ENCODE data around the gene LAMP1. TPM values are rescaled to one million over a fixed set of nuclear protein-coding genes. Genes with fewer than 3 reads are reported as not detected.

The LAMP1 gene
- total RNA-seq, 2 experiments from 2014 or later, result 12.2 to 24.6 TPM

DNA sequence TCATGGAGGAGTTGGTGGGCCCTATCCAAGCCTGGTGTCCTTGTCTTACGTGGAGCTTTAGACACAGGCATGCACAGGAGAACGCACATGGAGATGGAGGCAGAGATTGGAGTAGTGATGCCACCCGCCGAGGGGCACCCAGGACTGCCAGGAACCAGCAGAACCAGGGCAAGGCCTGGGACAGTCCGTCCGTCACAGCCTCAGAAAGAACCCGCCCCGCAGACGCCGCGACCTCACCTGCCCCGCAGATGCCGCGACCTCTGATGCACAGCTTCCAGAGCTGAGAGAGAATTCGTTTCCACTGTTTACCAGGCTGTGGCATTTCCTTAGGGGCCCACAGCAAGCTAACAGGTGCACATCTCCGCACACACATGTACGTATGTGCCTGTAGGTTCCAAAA, 51.6 kb downstream of the LAMP1 start:
- Histone ChIP-seq H3K9me3 (ENCODE audit: low read length) (no peaks in the 10 kb centered on the region), H4K20me1 (ENCODE audit: insufficient read depth, low read length) (no peaks in the 10 kb centered on the region), H3K79me2 (ENCODE audit: insufficient read depth, low read depth, low read length) (no peaks in the 10 kb centered on the region), H3K4me3 (ENCODE audit: low read depth, low read length, poor library complexity, severe bottlenecking) (no peak overlapping the region), H3K4me1 (ENCODE audit: insufficient read depth, low read length, poor library complexity, severe bottlenecking) (no peaks in the 10 kb centered on the region), H3K4me2 (ENCODE audit: low read length) (no peak overlapping the region), H3K9me2 (ENCODE audit: insufficient read depth, low read length) (no peaks in the 10 kb centered on the region), H2AFZ (ENCODE audit: low read length) (no peak overlapping the region), H3K36me3 (ENCODE audit: insufficient read depth, low read length) (no peaks in the 10 kb centered on the region), H3K27ac (ENCODE audit: low read depth, low read length, poor library complexity, severe bottlenecking) (no peak overlapping the region)
- DNase-seq (ENCODE audit: low spot score), result no peak
- CTCF ChIA-PET (ENCODE audit: unreplicated experiment), result no interaction called here
- intact Hi-C loops (cut with micrococcal nuclease; ENCODE audit: unreplicated experiment), result no loop called here
- no peak for TF ChIP-seq EZH2phosphoT487 (IDR thresholded peaks at IDR 0.05; ENCODE audit: borderline replicate concordance, low read depth, low read length)
- TF ChIP-seq, protein P1, sequence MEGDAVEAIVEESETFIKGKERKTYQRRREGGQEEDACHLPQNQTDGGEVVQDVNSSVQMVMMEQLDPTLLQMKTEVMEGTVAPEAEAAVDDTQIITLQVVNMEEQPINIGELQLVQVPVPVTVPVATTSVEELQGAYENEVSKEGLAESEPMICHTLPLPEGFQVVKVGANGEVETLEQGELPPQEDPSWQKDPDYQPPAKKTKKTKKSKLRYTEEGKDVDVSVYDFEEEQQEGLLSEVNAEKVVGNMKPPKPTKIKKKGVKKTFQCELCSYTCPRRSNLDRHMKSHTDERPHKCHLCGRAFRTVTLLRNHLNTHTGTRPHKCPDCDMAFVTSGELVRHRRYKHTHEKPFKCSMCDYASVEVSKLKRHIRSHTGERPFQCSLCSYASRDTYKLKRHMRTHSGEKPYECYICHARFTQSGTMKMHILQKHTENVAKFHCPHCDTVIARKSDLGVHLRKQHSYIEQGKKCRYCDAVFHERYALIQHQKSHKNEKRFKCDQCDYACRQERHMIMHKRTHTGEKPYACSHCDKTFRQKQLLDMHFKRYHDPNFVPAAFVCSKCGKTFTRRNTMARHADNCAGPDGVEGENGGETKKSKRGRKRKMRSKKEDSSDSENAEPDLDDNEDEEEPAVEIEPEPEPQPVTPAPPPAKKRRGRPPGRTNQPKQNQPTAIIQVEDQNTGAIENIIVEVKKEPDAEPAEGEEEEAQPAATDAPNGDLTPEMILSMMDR (conservative IDR thresholded peaks at IDR 0.05; ENCODE audit: low read length), result no peak
- BruUV-seq (replicated peaks), result no TSS peak
- POLR2A ChIA-PET, result no interaction called here

DNA sequence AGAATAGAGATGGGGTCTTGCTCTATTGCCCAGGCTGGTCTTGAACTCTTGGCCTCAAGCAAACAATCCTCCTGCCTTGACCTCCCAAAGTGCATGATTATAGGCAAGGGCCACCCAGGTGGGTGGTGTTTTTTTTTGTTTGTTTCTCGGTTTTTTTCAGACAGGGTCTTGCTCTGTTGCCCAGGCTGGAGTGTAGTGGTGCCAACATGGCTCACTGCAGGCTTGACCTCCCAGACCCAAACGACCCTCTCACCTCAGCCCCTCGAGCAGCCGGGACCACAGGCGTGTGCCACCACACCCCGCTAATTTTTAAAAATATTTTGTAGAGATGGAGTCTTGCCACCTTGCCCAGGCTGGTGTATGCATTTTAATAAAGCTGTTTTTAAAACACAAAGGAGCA, 52.0 kb downstream of the LAMP1 start:
- no peak overlapping the region for H3K4me3 ChIP-seq (ENCODE audit: low read depth, low read length, poor library complexity, severe bottlenecking)
- ChIA-PET POLR2A (no interaction called here), CTCF (ENCODE audit: unreplicated experiment) (no interaction called here)
- H3K4me2 ChIP-seq (ENCODE audit: low read length), result no peak overlapping the region
- no peak overlapping the region for H3K27ac ChIP-seq (ENCODE audit: low read depth, low read length, poor library complexity, severe bottlenecking)
- BruUV-seq (replicated peaks), result no TSS peak
- no peak overlapping the region for H2AFZ ChIP-seq (ENCODE audit: low read length)
- H3K79me2 ChIP-seq (ENCODE audit: insufficient read depth, low read depth, low read length), result no peaks in the 10 kb centered on the region
- H4K20me1 ChIP-seq (ENCODE audit: insufficient read depth, low read length), result no peaks in the 10 kb centered on the region
- H3K36me3 ChIP-seq (ENCODE audit: insufficient read depth, low read length), result no peaks in the 10 kb centered on the region
- no peaks in the 10 kb centered on the region for H3K4me1 ChIP-seq (ENCODE audit: insufficient read depth, low read length, poor library complexity, severe bottlenecking)
- H3K9me2 ChIP-seq (ENCODE audit: insufficient read depth, low read length), result no peaks in the 10 kb centered on the region
- DNase-seq (ENCODE audit: low spot score), result no peak
- H3K9me3 ChIP-seq (ENCODE audit: low read length), result no peaks in the 10 kb centered on the region
- intact Hi-C loops (cut with micrococcal nuclease; ENCODE audit: unreplicated experiment), result no loop called here
- TF ChIP-seq, protein P1 (conservative IDR thresholded peaks at IDR 0.05; ENCODE audit: low read length), result no peak
- no peak for TF ChIP-seq EZH2phosphoT487 (IDR thresholded peaks at IDR 0.05; ENCODE audit: borderline replicate concordance, low read depth, low read length)

DNA sequence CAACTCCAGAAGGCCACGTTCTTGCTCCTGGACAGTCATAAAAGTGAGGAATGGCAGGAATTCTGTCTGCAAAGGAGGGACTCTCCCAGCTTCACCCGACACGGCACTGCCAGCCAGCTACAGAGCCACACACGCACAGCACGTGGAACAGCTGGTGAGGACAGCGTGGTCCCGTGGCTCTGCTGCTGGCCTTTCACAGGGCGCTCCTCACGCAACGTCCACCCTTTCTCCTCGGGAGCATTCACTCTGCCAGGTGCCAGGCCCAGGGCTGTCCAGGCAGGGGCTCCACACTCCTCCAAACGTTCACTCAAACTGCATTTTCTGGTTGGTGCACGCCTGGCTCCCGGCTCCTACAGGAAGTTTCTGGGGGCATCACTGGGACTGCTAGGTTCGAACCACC, 52.5 kb downstream of the LAMP1 start:
- CTCF ChIA-PET (ENCODE audit: unreplicated experiment), result no interaction called here
- no peak for DNase-seq (ENCODE audit: low spot score)
- Histone ChIP-seq H3K9me3 (ENCODE audit: low read length) (no peaks in the 10 kb centered on the region), H2AFZ (ENCODE audit: low read length) (no peak overlapping the region), H3K4me3 (ENCODE audit: low read depth, low read length, poor library complexity, severe bottlenecking) (no peak overlapping the region), H3K27ac (ENCODE audit: low read depth, low read length, poor library complexity, severe bottlenecking) (no peak overlapping the region), H3K79me2 (ENCODE audit: insufficient read depth, low read depth, low read length) (no peaks in the 10 kb centered on the region), H3K36me3 (ENCODE audit: insufficient read depth, low read length) (no peaks in the 10 kb centered on the region), H4K20me1 (ENCODE audit: insufficient read depth, low read length) (no peaks in the 10 kb centered on the region), H3K4me1 (ENCODE audit: insufficient read depth, low read length, poor library complexity, severe bottlenecking) (no peaks in the 10 kb centered on the region), H3K4me2 (ENCODE audit: low read length) (no peak overlapping the region), H3K9me2 (ENCODE audit: insufficient read depth, low read length) (no peaks in the 10 kb centered on the region)
- POLR2A ChIA-PET, result no interaction called here
- no TSS peak for BruUV-seq (replicated peaks)
- TF ChIP-seq, protein P1 (conservative IDR thresholded peaks at IDR 0.05; ENCODE audit: low read length), result no peak
- TF ChIP-seq EZH2phosphoT487 (IDR thresholded peaks at IDR 0.05; ENCODE audit: borderline replicate concordance, low read depth, low read length), result no peak
- intact Hi-C loops (cut with micrococcal nuclease; ENCODE audit: unreplicated experiment), result no loop called here

Data from OCI-LY7 (cell line).